ENCODE measurements around the gene UBASH3A.

- no peak for TF ChIP-seq CTCF (IDR thresholded peaks at IDR 0.05)
- TF ChIP-seq POLR2A (IDR thresholded peaks at IDR 0.05), result no peak
Observed at GRCh38 chr21:42414066-42414465, 10.4 kb downstream of the UBASH3A start.

All from Peyer's patch (tissue), 4 donors.